ENCODE data around the gene TNRC6B.

Gene TNRC6B

DNA sequence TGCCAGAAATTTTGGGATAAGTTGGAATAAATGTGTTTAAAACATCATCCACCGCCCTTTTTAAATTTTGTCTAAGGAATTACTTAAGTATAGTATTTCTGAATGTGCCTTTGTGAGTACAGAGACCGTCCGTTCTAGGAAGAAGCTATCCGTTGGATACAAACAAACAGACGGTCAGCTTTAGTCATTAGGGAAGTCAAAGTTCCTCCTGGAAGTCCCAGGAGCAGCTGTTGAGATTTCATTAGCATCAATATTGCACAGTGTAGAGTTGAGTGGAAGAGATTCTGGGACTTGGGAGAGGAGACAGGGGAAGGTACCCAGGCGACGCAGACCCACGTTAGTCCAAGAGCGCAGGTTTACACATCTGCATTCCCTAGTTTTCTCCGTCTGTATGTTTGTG, 152.9 kb downstream of the TNRC6B start:
- no peak for DNase-seq

DNA sequence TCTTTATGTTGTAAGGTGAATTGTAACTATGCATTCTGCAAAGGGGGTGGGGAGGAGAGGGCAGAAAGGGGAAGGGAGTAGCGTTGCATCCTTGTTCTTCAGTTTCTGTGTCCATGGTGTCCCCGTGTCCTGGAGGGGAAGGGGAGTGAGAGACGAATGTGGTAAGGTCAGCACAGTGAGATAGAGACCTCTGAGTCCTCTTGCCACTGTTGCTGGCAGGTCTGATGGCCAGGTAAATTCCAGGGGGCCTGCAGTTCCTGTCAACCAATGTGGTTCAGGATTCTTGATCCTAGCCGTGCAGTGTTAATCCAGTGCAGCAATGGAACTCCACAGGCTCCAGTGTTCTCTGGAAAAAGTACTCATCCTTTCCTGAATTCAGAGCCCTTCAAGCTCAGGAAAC, 154.0 kb downstream of the TNRC6B start:
- no peak for DNase-seq

DNA sequence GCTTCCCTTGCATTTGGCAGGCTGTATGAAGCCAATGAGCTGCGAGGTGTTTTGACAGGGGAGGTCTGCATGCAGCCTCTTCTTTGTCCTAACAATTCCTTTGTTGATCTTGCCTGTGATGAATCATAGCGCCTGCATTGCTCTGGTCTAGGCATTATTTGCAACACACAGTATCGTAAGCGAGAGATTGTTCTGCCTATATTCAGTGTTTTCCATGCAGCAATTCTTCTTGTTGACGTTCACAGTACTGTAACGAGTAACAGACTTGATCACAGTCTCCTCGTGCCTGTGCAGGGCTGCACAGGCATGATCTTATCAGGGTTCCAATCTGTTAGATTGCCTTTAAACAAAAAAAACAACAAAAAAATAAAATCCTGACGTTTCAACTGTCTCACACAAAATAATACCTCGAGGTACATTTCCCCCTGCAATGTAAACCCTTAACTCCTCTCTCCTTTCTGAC, 154.6 kb downstream of the TNRC6B start:
- no peak for DNase-seq

DNA sequence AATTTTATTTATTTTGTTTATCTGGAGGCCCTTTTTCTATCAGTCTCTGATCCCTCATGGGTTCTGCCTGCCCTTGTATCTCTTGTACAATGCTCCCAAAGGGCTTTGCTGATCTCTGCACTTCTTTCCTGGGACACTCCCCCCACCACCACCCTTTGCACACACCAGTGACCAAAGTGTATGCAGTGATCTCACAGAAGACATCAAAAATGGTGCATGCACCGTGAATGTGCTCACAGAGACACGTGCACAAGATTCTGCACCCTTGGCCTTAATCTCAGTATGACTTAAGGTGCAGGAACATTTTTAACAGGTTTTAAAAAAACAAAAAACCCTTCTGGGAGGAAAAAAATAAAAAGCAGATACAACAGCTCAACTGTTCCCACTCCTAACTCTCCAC, 156.3 kb downstream of the TNRC6B start:
- no peak for DNase-seq

DNA sequence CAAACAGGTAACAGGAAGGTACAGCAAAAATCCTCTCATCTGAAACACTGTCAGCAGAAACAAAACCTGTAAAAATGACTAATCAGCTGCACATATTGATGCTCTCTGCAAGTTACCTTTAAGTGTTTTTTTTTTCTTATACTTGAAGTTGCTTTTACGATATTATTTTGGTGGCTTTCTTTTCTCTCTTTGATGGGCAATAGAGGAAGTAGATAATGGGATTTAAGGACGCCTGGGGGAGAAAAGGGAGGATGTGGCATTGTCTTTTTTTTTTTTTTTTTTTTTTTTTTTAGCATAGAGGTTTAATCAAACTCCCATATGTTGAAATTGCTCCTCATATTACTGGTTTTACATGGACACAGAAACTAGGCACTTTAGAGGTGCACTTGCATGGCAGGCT, 157.2 kb downstream of the TNRC6B start:
- no peak for DNase-seq

DNA sequence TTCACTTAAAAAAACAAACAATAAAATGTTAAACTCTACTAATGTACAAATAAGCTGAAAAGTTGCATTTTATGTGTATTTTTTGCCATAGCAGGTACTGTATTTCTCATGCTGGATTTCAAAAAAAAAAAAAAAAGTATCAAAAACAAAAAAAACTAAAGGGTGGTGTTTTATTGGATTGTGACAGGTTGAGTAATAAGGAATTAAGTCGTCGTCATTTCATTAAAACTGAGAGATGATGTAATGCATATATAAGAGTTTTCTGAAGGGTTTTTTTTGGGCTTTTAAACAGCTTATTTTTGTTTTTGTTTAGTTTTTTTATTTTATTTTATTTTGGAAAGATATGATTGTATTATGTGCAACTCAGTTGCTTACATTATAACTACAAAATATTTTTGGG, 157.6 kb downstream of the TNRC6B start:
- no peak for DNase-seq

DNA sequence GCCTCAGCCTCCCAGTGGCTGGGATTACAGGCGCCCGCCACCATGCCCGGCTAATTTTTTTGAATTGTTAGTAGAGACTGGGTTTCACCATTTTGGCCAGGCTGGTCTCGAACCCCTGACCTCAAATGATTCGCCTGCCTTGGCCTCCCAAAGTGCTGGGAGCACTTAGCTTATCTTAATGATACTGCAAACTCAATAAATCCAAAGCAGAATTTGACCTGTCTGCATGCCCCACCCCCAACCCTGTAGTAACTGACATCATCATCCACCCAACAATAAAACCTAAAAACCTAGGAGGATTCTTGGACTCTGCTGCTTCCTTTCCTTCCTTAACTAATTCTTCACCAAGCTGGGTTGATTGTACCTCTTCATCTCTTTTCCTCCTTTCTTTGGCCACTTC, 162.3 kb downstream of the TNRC6B start:
- no peak for DNase-seq

DNA sequence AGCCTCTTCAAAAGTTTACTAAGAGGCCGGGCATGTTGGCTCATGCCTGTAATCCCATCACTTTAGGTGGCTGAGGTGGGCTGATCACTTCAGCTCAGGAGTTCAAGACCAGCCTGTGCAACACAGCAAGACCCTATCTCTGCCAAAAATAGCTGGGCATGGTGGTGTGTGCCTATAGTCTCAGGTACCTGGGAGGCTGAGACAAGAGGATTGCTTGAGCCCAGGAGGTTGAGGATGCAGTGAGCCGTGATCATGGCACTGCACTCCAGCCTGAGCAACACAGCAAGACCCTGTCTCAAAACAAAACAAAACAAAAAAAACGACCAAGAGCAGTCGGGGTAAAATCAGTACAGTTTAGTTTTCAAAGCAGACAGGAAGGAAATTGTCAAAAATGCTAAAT, 163.9 kb downstream of the TNRC6B start:
- no peak for DNase-seq

DNA sequence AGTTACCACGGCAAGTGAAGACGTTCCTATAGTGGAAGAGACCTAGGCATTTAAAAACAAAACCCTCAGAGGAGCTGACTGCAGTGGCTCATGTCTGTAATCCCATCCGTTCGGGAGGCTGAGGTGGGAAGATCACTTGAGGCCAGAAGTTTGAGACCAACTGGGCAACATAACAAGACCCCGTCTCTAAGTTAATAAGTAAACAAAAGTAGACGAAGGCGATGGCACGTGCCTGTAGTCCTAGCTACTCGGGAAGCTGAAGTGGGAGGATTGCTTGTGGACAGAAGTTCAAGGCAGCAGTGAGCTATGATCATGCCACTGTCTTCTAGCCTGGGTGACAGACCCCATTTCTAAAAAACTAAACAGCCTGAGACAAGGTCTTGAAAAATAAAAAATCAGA, 164.8 kb downstream of the TNRC6B start:
- DNase-seq = no peak

DNA sequence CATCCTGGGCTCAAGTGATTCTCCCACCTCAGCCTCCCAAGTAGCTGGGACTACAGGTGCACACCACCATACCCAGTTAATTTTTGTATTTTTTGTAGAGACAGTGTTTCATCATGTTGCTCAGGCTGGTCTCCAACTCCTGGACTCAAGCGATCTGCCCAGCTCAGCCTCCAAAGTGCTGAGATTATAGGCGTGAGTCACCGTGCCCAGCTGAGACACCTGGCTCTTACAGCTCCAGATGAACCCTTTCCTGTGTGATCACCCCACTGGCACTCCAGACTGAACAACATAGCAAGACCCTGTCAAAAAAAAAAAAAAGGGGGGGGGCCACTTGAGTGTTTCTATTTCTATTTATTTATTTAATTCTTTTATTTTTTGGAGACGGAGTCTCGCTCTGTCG, 167.5 kb downstream of the TNRC6B start:
- peak; percentile 35 for DNase-seq

DNA sequence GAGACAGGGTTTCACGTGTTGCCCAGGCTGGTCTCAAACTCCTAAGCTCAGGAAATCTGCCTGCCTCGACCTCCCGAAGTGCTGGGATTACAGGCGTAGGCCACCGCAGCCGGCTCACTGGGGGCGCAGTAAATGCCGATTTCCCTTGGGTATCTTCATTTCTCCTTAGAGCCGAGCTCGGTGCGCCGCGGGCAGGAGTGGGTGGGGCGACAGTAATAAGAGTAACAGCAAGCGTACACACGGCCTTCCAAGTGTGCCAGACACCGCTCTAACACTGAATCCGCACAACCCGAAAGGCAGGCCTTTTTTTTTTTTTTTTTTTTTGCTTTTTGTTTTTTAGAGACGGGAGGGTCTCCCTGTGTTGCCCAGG, 168.1 kb downstream of the TNRC6B start:
- DNase-seq = peak; percentile 66

DNA sequence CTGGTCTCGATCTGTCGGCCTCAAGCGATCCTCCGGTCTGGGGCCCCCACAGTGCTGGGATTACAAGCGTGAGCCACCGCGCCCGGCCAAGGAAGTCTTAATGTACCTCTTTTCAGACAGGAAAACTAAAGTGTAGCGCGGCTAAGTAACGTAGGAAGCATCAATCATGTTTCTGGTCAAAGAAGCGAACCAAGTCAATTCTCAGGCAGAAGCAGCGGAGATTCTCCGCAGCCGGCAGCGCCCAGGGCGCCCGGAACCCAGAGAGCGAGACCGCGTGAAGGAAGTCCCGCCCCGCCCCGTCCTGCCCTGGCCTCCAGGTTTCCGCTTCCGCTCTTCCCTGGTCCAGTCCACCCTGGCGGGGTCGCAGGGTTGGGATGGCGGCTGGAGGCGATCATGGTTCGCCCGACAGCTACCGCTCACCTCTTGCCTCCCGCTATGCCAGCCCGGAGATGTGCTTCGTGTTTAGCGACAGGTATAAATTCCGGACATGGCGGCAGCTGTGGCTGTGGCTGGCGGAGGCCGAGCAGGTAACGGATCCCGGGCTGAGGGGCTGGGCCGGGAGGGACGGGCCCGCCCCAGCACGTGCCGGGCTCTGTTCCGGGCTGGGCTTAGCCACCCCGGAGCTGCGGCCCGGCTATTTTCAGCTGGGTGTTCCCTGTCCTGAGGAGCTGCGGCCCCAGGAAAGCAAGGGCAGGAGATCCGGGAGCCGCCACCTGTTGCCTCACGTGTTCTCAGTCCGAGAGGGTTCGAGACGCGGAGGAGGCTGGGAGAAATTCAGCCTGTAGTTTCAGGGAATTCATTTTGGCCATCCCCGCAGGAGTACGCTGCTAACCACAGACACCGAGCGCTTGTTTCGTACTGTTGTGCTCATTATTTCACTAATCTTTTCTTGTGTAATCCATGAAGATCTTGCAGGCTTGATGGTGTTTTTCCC, 168.7 kb downstream of the TNRC6B start, which contains the start of gene ADSL:
ADSL (plus strand) TSS at position 316 of the 934 bp plus-strand sequence; CDS start at position 375, 59 bp downstream.
- peak; percentile 85 for DNase-seq

DNA sequence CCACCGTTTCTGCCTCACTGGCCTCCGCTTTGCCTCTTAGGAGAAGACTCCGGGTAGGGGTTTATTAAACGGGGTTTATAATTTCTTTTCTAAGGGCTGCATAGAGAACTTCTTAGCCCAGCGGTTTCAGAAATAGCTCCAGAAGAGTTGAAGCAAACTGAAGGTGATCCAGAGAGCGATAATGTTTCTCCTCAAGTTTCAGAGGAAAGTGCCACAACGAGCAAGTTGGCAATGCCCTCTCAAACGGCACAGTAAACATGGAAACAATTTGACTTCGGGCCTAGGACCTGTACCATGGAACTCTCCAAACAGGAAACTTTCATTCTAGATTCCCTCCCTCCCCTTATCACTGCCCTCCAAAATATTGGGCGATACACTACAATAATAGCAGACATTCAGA, 169.6 kb downstream of the TNRC6B start:
- DNase-seq = no peak

DNA sequence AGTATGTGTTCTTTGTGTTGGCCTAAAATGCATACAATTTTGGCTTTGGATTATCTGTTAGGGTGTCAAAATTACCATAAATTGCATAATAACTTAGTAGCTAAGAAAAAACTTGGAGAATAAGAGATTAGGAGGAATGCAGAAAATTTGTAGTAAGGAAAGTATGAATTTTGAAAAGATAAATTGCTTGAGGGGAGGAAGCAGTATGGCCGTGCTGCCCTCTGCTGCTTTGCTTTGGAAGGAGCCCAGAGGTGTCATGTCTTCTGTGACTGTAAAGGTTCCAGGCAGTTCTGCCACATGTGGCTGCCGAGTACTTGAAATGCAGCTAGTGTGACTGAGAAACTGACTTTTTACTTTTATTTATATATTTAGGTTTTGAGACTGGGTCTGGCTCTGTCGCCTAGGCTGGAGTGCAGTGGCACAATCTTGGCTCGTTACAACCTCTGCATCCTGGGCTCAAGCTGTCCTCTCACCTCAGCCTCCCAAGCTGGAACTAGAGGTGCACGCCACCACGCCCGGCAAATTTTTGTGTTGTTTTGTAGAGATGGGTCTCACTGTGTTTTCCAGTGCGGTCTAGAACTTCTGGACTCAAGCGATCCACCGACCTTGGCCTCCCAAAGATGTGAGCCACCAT, 170.4 kb downstream of the TNRC6B start:
- peak; percentile 62 for DNase-seq

DNA sequence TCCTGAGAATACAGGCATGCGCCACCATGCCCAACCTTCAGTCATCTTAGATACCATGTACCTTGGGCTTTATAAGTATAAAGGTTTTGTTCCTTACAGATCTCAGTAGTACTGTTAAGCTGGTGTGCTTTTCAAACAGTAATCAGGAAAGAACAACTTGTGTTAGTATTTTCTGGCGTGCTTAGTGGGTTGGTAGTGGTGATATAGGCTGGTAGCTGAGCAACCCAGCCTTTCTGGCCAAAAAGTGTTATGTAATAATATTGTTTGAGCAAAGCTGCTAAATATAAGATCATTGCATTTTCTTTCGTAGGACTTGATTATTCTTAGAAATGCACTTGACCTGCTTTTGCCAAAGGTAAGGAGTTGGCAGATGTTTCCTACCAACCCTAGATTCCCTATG, 175.0 kb downstream of the TNRC6B start:
- no peak for DNase-seq

DNA sequence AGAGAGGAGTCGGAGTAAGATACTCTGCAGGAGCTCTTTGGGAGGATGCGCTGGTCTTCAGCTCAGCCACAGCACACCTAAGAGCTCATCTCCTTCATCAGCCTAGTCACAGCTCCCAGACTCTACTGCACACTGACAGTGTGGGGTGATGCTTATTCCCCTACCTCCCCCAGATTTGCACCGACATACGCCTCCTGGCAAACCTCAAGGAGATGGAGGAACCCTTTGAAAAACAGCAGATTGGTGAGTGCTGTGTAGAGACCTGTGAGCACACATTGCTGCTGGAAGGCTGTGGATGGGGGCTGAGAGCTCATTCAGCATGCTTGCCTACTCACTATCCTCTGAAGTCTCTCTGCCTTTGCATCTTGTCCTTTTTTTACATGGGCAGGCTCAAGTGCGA, 183.4 kb downstream of the TNRC6B start:
- no peak for DNase-seq

DNA sequence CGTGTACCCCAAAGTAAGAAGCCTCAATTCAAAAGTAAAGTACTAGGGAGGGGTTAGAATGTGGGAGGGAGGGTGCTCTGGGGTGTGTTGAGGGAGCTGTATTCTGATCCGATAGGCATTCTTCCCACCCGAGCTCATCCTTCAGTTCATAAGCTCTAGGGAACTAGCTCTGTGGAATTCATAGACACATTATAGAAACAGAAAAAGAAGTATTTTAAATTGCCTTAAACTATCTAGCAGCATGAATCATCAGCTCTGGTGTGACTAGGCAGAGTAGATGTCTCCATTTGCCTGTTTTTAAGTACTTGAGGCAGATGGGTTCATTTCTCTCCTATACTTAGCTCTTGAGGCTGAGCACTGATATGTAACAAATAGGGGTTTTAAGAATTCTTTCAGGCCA, 185.3 kb downstream of the TNRC6B start:
- no peak for DNase-seq

DNA sequence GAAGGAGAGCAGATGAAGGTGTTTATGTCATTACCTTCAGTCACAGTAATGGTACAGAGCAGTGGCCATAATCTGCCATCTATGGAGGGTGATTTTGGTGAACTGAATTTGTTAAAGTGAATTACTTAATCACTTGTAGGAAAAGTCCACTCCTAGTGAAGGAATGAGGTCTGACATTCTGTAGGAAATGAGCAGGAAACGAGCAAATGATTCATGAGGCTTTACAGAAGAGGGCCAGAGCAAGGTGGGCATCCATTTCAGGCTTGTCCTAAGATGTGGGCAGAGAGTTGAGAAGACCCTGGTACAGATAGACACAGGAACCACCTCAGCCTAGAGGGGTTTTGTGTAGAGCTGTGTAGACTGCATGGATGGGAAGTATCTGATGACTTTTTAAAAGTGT, 186.7 kb downstream of the TNRC6B start:
- no peak for DNase-seq

DNA sequence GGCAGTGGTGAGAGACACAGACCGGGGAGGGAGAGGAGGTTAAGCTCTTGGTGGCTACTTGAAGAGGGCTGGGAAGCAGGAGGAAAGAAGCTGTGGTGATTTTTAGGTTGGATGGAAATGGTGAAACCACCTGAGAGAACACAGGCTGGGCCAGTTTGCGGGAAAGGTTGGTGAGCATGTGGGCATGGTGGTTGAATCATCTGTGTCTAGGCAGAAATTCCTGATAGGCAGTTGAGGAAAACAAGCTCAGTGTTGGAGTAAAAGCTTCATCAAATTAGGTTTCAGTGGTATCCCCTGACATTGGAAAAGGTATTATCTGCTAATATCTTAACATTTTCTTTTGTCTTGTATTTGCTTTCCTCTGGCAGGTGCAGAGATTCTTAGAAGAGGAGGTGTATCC, 188.3 kb downstream of the TNRC6B start:
- no peak for DNase-seq

DNA sequence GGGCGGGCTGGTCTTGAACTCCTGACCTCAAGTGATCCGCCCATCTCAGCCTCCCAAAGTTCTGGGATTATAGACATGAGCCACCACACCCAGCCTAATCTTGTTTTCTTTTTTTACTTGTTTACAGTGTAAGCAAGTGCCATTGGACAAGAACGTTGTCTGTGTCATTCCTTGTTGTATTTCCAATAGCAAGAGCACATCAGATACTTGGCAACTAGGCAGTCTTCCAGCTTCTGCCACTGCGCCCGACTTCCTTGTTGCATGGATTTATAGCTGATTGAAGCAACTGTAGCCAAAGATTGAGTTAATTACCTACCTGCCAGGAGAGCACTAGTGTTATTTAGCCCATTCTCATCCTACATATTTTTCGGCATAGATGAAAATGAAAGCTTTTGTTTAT, 189.6 kb downstream of the TNRC6B start:
- no peak for DNase-seq

DNA sequence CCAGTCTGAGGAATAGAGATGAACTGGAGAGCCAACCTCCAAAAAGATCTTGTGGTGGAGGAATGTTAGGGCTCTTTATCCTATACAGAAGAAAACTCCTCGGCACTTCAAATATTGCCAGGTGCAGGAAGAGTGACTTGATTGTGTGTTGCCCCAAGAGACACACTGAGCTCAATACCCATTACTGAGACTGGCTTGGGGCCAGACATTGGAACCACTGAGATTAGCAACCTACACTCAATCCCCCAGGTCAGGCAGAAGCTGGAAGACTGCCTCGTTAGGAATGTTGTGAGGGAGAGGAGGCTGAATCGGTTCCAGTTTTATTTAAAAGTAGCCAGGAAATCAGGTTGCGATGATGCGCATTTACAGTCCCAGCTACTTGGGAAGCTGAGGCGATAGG, 190.3 kb downstream of the TNRC6B start:
- DNase-seq = no peak

DNA sequence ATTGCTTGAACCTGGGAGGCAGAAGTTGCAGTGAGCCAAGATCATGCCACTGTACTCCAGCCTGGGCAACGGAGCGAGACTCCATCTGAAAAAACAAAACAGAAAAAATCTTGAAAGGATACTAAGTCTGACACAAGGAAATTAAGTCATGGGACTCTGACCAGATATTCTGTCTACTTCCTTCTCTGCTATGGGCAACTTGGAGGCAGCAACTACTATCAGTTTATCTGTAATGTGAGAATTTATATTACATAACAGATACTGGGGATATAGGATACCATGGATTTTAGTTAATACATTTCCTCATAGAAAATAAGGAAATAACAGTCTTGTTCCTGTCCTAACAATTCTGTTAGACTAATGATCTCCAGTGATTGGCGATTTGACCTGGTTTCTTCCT, 191.1 kb downstream of the TNRC6B start:
- DNase-seq = no peak

DNA sequence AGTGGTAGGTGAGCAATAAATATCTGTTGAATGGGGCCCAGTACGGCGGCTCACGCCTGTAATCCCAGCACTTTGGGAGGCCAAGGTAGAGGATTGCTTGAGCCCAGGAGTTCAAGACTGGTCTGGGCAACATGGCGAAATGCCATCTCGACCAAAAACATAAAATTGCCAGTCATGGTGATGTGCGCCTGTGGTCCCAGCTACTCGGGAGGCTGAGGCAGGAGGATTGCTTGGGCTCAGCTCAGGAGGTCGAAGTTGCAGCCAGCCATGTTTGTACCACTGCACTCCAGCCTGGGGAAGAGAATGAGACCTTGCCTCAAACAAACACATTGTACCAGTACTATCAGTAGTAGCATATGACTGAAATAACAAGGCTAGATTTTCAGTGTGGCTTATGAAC, 196.8 kb downstream of the TNRC6B start:
- DNase-seq = no peak

DNA sequence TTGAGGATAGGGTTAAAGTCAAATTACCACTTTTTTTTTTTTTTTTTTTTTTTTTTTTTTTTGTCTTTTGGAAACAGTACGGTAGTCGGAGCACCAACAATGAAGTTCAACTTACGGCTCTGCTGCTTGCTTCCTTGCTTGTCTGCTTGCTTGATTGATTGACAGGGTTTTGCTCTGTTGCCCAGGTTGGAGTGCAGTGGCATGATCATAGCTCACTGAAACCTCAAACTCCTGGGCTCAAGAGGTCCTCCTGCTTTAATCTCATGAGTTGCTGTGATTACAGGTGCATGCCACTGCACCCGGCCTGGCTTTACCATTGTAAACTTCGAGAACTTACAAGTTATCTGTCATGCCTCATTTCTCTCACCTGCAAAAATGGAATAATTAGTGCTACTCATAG, 198.4 kb downstream of the TNRC6B start:
- DNase-seq = no peak
